ENCODE measurements around the gene MOCOS. TPM values are rescaled to one million over a fixed set of nuclear protein-coding genes. Genes with fewer than 3 reads are reported as not detected.

Gene MOCOS
- total and polyA plus RNA-seq, 4 donors = 1.9 to 27.0 (median 17.0) TPM

DNA sequence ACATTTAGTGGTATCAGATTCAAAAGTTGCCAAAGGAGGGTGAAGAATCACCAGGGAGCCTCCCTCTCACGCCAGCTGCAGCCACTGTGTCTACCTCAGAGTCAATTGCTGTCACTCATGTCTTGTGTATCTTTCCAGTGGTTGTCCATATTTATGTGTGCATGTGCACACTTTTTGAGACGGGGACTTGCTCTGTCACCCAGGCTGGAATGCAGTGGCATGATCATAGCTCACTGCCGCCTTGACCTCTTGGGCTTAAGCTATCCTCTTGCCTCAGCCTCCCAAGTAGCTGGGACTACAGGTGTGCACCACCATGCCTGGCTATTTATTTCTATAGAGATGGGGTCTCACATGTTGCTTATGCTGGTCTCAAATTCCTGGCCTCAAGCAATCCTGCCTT lies 4.0 kb downstream of the MOCOS start:
- no peak overlapping the region for H3K9ac ChIP-seq (ENCODE audit: low read depth in 1 of 2, low read length in 2 of 2)
- TF ChIP-seq, protein P1, sequence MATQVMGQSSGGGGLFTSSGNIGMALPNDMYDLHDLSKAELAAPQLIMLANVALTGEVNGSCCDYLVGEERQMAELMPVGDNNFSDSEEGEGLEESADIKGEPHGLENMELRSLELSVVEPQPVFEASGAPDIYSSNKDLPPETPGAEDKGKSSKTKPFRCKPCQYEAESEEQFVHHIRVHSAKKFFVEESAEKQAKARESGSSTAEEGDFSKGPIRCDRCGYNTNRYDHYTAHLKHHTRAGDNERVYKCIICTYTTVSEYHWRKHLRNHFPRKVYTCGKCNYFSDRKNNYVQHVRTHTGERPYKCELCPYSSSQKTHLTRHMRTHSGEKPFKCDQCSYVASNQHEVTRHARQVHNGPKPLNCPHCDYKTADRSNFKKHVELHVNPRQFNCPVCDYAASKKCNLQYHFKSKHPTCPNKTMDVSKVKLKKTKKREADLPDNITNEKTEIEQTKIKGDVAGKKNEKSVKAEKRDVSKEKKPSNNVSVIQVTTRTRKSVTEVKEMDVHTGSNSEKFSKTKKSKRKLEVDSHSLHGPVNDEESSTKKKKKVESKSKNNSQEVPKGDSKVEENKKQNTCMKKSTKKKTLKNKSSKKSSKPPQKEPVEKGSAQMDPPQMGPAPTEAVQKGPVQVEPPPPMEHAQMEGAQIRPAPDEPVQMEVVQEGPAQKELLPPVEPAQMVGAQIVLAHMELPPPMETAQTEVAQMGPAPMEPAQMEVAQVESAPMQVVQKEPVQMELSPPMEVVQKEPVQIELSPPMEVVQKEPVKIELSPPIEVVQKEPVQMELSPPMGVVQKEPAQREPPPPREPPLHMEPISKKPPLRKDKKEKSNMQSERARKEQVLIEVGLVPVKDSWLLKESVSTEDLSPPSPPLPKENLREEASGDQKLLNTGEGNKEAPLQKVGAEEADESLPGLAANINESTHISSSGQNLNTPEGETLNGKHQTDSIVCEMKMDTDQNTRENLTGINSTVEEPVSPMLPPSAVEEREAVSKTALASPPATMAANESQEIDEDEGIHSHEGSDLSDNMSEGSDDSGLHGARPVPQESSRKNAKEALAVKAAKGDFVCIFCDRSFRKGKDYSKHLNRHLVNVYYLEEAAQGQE (IDR thresholded peaks at IDR 0.05) = no peak
- TF ChIP-seq, protein P2, sequence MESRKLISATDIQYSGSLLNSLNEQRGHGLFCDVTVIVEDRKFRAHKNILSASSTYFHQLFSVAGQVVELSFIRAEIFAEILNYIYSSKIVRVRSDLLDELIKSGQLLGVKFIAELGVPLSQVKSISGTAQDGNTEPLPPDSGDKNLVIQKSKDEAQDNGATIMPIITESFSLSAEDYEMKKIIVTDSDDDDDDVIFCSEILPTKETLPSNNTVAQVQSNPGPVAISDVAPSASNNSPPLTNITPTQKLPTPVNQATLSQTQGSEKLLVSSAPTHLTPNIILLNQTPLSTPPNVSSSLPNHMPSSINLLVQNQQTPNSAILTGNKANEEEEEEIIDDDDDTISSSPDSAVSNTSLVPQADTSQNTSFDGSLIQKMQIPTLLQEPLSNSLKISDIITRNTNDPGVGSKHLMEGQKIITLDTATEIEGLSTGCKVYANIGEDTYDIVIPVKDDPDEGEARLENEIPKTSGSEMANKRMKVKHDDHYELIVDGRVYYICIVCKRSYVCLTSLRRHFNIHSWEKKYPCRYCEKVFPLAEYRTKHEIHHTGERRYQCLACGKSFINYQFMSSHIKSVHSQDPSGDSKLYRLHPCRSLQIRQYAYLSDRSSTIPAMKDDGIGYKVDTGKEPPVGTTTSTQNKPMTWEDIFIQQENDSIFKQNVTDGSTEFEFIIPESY (IDR thresholded peaks at IDR 0.05) = no peak
- TF ChIP-seq JUND (IDR thresholded peaks at IDR 0.05) (no peak), HNF4A (conservative IDR thresholded peaks at IDR 0.05) (no peak), TAF1 (conservative IDR thresholded peaks at IDR 0.05) (no peak)
- no peak for DNase-seq (ENCODE audit: low spot score)
- H3K36me3 ChIP-seq (ENCODE audit: control insufficient read depth in 4 of 4, insufficient read depth in 3 of 4, low read depth in 1 of 4, low read length in 3 of 4) = peaks cover 0 to 11% (median 0%) of the 10 kb centered on the region in 4 donors
- 97% methylated on average over 3 of the region's 3 CpGs for WGBS
- H3K27ac ChIP-seq (ENCODE audit: low read depth in 1 of 2, low read length in 2 of 2) = no peak overlapping the region
- no peaks in the 10 kb centered on the region for H3K27me3 ChIP-seq (ENCODE audit: control insufficient read depth in 4 of 4, insufficient read depth in 4 of 4, low read length in 3 of 4)
- H3K9me3 ChIP-seq (ENCODE audit: control insufficient read depth in 4 of 4, low read length in 3 of 4) = no peaks in the 10 kb centered on the region
- peaks cover 4 to 21% (median 12%) of the 10 kb centered on the region in 4 donors for H3K4me1 ChIP-seq (ENCODE audit: control insufficient read depth in 4 of 4, insufficient read depth in 4 of 4, low read length in 3 of 4)
- H3K4me3 ChIP-seq (ENCODE audit: low read depth in 1 of 3, low read length in 3 of 3) = no peak overlapping the region

DNA sequence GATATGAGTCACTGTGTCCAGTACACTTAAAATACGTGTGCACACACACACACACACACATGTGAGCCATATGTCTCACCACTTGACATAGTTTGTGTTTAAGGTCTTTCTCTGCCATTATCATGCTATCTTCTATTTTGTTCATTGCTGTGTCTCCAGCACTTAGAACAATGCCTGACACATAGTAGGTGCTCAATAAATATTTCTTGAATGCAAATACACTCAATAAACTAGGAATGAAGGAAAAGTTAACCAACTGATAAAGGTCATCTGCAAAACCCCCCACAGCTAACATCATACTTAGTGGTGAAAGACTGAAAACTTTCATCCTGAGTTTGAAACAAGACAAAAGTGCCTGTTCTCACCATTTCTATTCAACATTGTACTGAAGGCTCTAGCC lies 4.4 kb downstream of the MOCOS start:
- Histone ChIP-seq H3K36me3 (ENCODE audit: control insufficient read depth in 4 of 4, insufficient read depth in 3 of 4, low read depth in 1 of 4, low read length in 3 of 4) (peaks cover 0 to 11% (median 0%) of the 10 kb centered on the region in 4 donors), H3K4me1 (ENCODE audit: control insufficient read depth in 4 of 4, insufficient read depth in 4 of 4, low read length in 3 of 4) (peaks cover 0 to 19% (median 12%) of the 10 kb centered on the region in 4 donors), H3K27me3 (ENCODE audit: control insufficient read depth in 4 of 4, insufficient read depth in 4 of 4, low read length in 3 of 4) (no peaks in the 10 kb centered on the region), H3K9ac (ENCODE audit: low read depth in 1 of 2, low read length in 2 of 2) (no peak overlapping the region), H3K27ac (ENCODE audit: low read depth in 1 of 2, low read length in 2 of 2) (no peak overlapping the region), H3K4me3 (ENCODE audit: low read depth in 1 of 3, low read length in 3 of 3) (no peak overlapping the region), H3K9me3 (ENCODE audit: control insufficient read depth in 4 of 4, low read length in 3 of 4) (no peaks in the 10 kb centered on the region)
- 94% methylated on average over 1 of the region's 1 CpG for WGBS
- DNase-seq (ENCODE audit: low spot score) = no peak
- no peak for TF ChIP-seq EGR1 (IDR thresholded peaks at IDR 0.05; ENCODE audit: low read depth in 2 of 2)
- TF ChIP-seq RXRA (IDR thresholded peaks at IDR 0.05) = no peak
- TF ChIP-seq JUND (IDR thresholded peaks at IDR 0.05) = no peak
- TF ChIP-seq, protein P3, sequence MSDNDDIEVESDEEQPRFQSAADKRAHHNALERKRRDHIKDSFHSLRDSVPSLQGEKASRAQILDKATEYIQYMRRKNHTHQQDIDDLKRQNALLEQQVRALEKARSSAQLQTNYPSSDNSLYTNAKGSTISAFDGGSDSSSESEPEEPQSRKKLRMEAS (IDR thresholded peaks at IDR 0.05) = no peak
- TF ChIP-seq, protein P2 (IDR thresholded peaks at IDR 0.05) = no peak
- no peak for TF ChIP-seq SP1 (IDR thresholded peaks at IDR 0.05)
- no peak for TF ChIP-seq YY1 (IDR thresholded peaks at IDR 0.05)
- TF ChIP-seq FOXA2 (IDR thresholded peaks at IDR 0.05) = no peak

Data from liver (tissue), 9 donors.